ENCODE measurements around the gene PTPRG. TPM values are rescaled to one million over a fixed set of nuclear protein-coding genes. Genes with fewer than 3 reads are reported as not detected.

PTPRG gene
- total RNA-seq, 4 donors from 2014 or later: 21.1 to 54.2 (median 30.6) TPM

- H3K9me3 ChIP-seq: no peaks in the 10 kb centered on the region
- H3K27me3 ChIP-seq: no peaks in the 10 kb centered on the region
- in situ Hi-C loops (cut with MboI; ENCODE audit: low sequenced_read_pairs in 4 of 4): no loop called here
- no peak for TF ChIP-seq POLR2A (IDR thresholded peaks at IDR 0.05)
- TF ChIP-seq, protein P1, sequence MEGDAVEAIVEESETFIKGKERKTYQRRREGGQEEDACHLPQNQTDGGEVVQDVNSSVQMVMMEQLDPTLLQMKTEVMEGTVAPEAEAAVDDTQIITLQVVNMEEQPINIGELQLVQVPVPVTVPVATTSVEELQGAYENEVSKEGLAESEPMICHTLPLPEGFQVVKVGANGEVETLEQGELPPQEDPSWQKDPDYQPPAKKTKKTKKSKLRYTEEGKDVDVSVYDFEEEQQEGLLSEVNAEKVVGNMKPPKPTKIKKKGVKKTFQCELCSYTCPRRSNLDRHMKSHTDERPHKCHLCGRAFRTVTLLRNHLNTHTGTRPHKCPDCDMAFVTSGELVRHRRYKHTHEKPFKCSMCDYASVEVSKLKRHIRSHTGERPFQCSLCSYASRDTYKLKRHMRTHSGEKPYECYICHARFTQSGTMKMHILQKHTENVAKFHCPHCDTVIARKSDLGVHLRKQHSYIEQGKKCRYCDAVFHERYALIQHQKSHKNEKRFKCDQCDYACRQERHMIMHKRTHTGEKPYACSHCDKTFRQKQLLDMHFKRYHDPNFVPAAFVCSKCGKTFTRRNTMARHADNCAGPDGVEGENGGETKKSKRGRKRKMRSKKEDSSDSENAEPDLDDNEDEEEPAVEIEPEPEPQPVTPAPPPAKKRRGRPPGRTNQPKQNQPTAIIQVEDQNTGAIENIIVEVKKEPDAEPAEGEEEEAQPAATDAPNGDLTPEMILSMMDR (IDR thresholded peaks at IDR 0.05 in 4 of 5, conservative IDR thresholded peaks at IDR 0.05 in 1 of 5): no peak
- H3K4me3 ChIP-seq: no peak overlapping the region
- no peaks in the 10 kb centered on the region for H3K36me3 ChIP-seq
- intact Hi-C loops (cut with DNase I; ENCODE audit: low total_unique reads): no loop called here
- peaks cover 59 to 69% of the 10 kb centered on the region in 2 donors for H3K4me1 ChIP-seq
- peak overlapping the region; percentile 16 to 73 (median 48) for H3K27ac ChIP-seq
- DNase-seq (no peak), ATAC-seq (no peak)
Measured at GRCh38 chr3:61804782-61805181, 243.4 kb downstream of the PTPRG start.

GRCh38 chr3:61805510-61806080, 244.2 kb downstream of the PTPRG start:
- peak; percentile 10 to 11 for ATAC-seq
- intact Hi-C loops (cut with DNase I; ENCODE audit: low total_unique reads): no loop called here

GRCh38 chr3:61806810-61807209, 245.4 kb downstream of the PTPRG start:
- in situ Hi-C loops (cut with MboI; ENCODE audit: low sequenced_read_pairs in 4 of 4): no loop called here

More at GRCh38 chr3:61805510-61806080, 244.2 kb downstream of the PTPRG start:
- Histone ChIP-seq H3K4me1 (peaks cover 67 to 77% of the 10 kb centered on the region in 2 donors), H3K27me3 (no peaks in the 10 kb centered on the region), H3K9me3 (no peaks in the 10 kb centered on the region), H3K36me3 (no peaks in the 10 kb centered on the region), H3K27ac (peak overlapping the region; percentile 16 to 73 (median 48)), H3K4me3 (no peak overlapping the region)
- TF ChIP-seq, protein P1 (IDR thresholded peaks at IDR 0.05 in 4 of 5, conservative IDR thresholded peaks at IDR 0.05 in 1 of 5): no peak
- no peak for TF ChIP-seq POLR2A (IDR thresholded peaks at IDR 0.05)
- in situ Hi-C loops (cut with MboI; ENCODE audit: low sequenced_read_pairs in 4 of 4): no loop called here
- DNase-seq: no peak

GRCh38 chr3:61807865-61808276, 246.5 kb downstream of the PTPRG start:
- H3K27me3 ChIP-seq: no peaks in the 10 kb centered on the region
- H3K4me1 ChIP-seq: peaks cover 75 to 87% of the 10 kb centered on the region in 2 donors
- no peaks in the 10 kb centered on the region for H3K9me3 ChIP-seq
- intact Hi-C loops (cut with DNase I; ENCODE audit: low total_unique reads): no loop called here
- no peak for TF ChIP-seq POLR2A (IDR thresholded peaks at IDR 0.05)
- TF ChIP-seq, protein P1 (IDR thresholded peaks at IDR 0.05 in 4 of 5, conservative IDR thresholded peaks at IDR 0.05 in 1 of 5): no peak
- in situ Hi-C loops (cut with MboI; ENCODE audit: low sequenced_read_pairs in 4 of 4): no loop called here
- DNase-seq (no peak), ATAC-seq (peak in 1 of 2 donors; percentile 18)
- no peak overlapping the region for H3K4me3 ChIP-seq
- H3K27ac ChIP-seq: peak overlapping the region; percentile 45 to 73 (median 57)
- no peaks in the 10 kb centered on the region for H3K36me3 ChIP-seq

More at GRCh38 chr3:61806810-61807209, 245.4 kb downstream of the PTPRG start:
- intact Hi-C loops (cut with DNase I; ENCODE audit: low total_unique reads): no loop called here
- Histone ChIP-seq H3K27ac (peak overlapping the region in 2 of 4 donors; percentile 58 to 73), H3K27me3 (no peaks in the 10 kb centered on the region), H3K4me1 (peaks cover 80 to 89% of the 10 kb centered on the region in 2 donors), H3K9me3 (no peaks in the 10 kb centered on the region), H3K4me3 (no peak overlapping the region), H3K36me3 (no peaks in the 10 kb centered on the region)
- TF ChIP-seq, protein P1 (IDR thresholded peaks at IDR 0.05 in 4 of 5, conservative IDR thresholded peaks at IDR 0.05 in 1 of 5): no peak
- no peak for TF ChIP-seq POLR2A (IDR thresholded peaks at IDR 0.05)
- no peak for DNase-seq
- no peak for ATAC-seq
